ENCODE results near the gene SYCE1.

- no peak for TF ChIP-seq CTCF (IDR thresholded peaks at IDR 0.05)
- TF ChIP-seq POLR2A (IDR thresholded peaks at IDR 0.05): no peak
Measured at GRCh38 chr10:133511907-133512528, 53.4 kb downstream of the SYCE1 start.
